Panc1 (cell line): ENCODE data around the gene FBXO10. TPM values are rescaled to one million over a fixed set of nuclear protein-coding genes. Genes with fewer than 3 reads are reported as not detected.
"Not testable (repeated sequence)": the region's sequence is repeated elsewhere in the genome, so short reads cannot be mapped to it uniquely, and the experiment has no call there.

Experiments used
- ATAC-seq: fragments of 200-7000 bp; cut with Tn5 transposase; 2 replicates; pipeline ENCODE4 v1.9.1; 2020; ENCODE audit warnings: mild to moderate bottlenecking, moderate library complexity
- BruUV-seq: library from RNA; stranded (reverse); fragments of 400-500 nt; replicated peaks from 2 replicates; lab custom pipeline; 2021; lab: Mats Ljungman, UMichigan
- CTCF ChIA-PET: fragments of 300-600 bp; sonication (Branson Sonifier 250); formaldehyde crosslinking; loops from one replicate; lab custom pipeline; 2022; ENCODE audit warnings: antibody characterized with exemption; lab: Charles Lee
- POLR2A ChIA-PET: fragments of 300-600 bp; sonication (Branson Sonifier 250); formaldehyde crosslinking; loops from one replicate; lab custom pipeline; 2022; ENCODE audit warnings: antibody characterized with exemption; lab: Charles Lee
- DNase-seq: peaks from one replicate; pipeline ENCODE4 v3.0.0-alpha.2; 2010; ENCODE audit warnings: low read depth, low spot score
- H3K27ac ChIP-seq: 2 replicates; pipeline ENCODE4 v1.5.1; 2011; ENCODE audit warnings: mild to moderate bottlenecking, low read length, inconsistent platforms
- H3K27me3 ChIP-seq: fragments of 200-500 bp; sonication (Bioruptor generic); 2 replicates; pipeline ENCODE4 v1.6.0; 2014; ENCODE audit warnings: low read length, inconsistent platforms; ENCODE audit not compliant: control insufficient read depth, insufficient read depth
- H3K36me3 ChIP-seq: fragments of 200-500 bp; sonication (Bioruptor generic); 2 replicates; pipeline ENCODE4 v1.5.1; 2014; ENCODE audit warnings: inconsistent platforms, mild to moderate bottlenecking, low read length, moderate library complexity; ENCODE audit not compliant: control insufficient read depth, insufficient read depth
- H3K4me1 ChIP-seq: 2 replicates; pipeline ENCODE4 v1.5.1; 2011; ENCODE audit warnings: inconsistent platforms, mild to moderate bottlenecking, low read length, moderate library complexity; ENCODE audit not compliant: control insufficient read depth, insufficient read depth
- H3K4me3 ChIP-seq, 2 experiments: 2 replicates each; pipeline ENCODE4 v1.5.1; 2011 to 2012; ENCODE audit warnings: low read depth in 2 of 2, low read length in 2 of 2, mild to moderate bottlenecking in 2 of 2, inconsistent platforms in 1 of 2, moderate library complexity in 1 of 2
- H3K9me3 ChIP-seq: fragments of 200-500 bp; sonication (Bioruptor generic); 2 replicates; pipeline ENCODE4 v1.5.1; 2014; ENCODE audit warnings: low read depth, mild to moderate bottlenecking, inconsistent platforms, low read length, moderate library complexity; ENCODE audit not compliant: control insufficient read depth, insufficient read depth
- POLR2AphosphoS5 ChIP-seq: IDR thresholded peaks from 2 replicates; pipeline ENCODE4 v1.6.1; 2012; ENCODE audit warnings: mild to moderate bottlenecking, low read depth, low read length, moderate library complexity
- SIN3A ChIP-seq: IDR thresholded peaks from 2 replicates; pipeline ENCODE4 v1.6.1; 2012; ENCODE audit warnings: low read depth, mild to moderate bottlenecking, low read length, moderate library complexity, borderline replicate concordance; ENCODE audit not compliant: insufficient read depth
- TCF7L2 ChIP-seq: IDR thresholded peaks from 2 replicates; pipeline ENCODE4 v1.6.1; 2011; ENCODE audit warnings: mild to moderate bottlenecking, low read depth, low read length, inconsistent platforms
- in situ Hi-C: cut with HindIII; loops from 2 replicates; pipeline ENCODE4 v1.10.0; 2016; ENCODE audit warnings: low sequenced_read_pairs, low pct_unique_long_range_greater_than_20kb
- intact Hi-C: fragments of 100-400 bp; cut with micrococcal nuclease; formaldehyde crosslinking; loops from one replicate; pipeline ENCODE4 v1.10.0; 2022; ENCODE audit not compliant: unreplicated experiment
- total RNA-seq: library from RNA; stranded (reverse); gene quantifications from one replicate; pipeline ENCODE4 v1.2.1, GENCODE V29; 2021; ENCODE audit not compliant: unreplicated experiment
- TF ChIP-seq, protein P1 (sequence below), 2 experiments: IDR thresholded peaks; 2 replicates each; pipeline ENCODE4 v1.6.1; 2011 to 2012; ENCODE audit warnings: low read depth in 2 of 2, control low read depth in 1 of 2, low read length in 1 of 2, mild to moderate bottlenecking in 1 of 2, moderate library complexity in 1 of 2; ENCODE audit not compliant: insufficient read depth in 1 of 2
- TF ChIP-seq, protein P2 (sequence below): fragments of 450-650 bp; IDR thresholded peaks from 2 replicates; pipeline ENCODE4 v1.5.1; 2017; ENCODE audit warnings: mild to moderate bottlenecking

The FBXO10 gene
- total RNA-seq, 1 experiment from 2014 or later: 39.8 TPM

DNA sequence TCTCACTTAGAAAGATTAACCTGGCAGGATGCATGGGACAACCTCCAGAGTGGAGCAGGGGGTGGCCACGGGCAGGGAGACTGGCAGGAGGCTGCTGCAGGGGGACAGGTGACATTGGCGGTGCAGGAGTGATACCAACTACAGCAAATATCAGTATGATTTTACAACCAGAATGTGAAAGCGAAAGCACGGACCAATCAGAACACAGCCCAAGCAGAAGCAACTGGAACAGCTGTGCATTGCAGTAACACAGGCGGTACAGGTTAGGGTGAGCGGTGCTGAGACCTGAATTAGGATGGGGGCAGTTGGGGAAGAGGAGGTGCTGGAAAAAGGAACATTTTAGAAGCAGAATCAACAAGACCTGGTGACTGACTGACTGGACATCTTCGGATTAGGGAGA is 61.2 kb downstream of the FBXO10 start:
- Histone ChIP-seq H3K4me1 (no peaks in the 10 kb centered on the region), H3K4me3 (no peak overlapping the region), H3K27ac (no peak overlapping the region), H3K27me3 (no peaks in the 10 kb centered on the region), H3K9me3 (no peaks in the 10 kb centered on the region), H3K36me3 (no peaks in the 10 kb centered on the region)
- DNase-seq (no peak), ATAC-seq (no peak)
- BruUV-seq: no TSS peak
- ChIA-PET CTCF (no interaction called here), POLR2A (interaction anchor here (0.5 kb wide), 1 partner anchor 54 kb away, joined by 4 read pairs; no protein-coding TSS in a partner anchor)
- intact Hi-C loops: no loop called here
- no peak for TF ChIP-seq TCF7L2
- TF ChIP-seq, protein P1, sequence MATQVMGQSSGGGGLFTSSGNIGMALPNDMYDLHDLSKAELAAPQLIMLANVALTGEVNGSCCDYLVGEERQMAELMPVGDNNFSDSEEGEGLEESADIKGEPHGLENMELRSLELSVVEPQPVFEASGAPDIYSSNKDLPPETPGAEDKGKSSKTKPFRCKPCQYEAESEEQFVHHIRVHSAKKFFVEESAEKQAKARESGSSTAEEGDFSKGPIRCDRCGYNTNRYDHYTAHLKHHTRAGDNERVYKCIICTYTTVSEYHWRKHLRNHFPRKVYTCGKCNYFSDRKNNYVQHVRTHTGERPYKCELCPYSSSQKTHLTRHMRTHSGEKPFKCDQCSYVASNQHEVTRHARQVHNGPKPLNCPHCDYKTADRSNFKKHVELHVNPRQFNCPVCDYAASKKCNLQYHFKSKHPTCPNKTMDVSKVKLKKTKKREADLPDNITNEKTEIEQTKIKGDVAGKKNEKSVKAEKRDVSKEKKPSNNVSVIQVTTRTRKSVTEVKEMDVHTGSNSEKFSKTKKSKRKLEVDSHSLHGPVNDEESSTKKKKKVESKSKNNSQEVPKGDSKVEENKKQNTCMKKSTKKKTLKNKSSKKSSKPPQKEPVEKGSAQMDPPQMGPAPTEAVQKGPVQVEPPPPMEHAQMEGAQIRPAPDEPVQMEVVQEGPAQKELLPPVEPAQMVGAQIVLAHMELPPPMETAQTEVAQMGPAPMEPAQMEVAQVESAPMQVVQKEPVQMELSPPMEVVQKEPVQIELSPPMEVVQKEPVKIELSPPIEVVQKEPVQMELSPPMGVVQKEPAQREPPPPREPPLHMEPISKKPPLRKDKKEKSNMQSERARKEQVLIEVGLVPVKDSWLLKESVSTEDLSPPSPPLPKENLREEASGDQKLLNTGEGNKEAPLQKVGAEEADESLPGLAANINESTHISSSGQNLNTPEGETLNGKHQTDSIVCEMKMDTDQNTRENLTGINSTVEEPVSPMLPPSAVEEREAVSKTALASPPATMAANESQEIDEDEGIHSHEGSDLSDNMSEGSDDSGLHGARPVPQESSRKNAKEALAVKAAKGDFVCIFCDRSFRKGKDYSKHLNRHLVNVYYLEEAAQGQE (IDR thresholded peaks at IDR 0.05; ENCODE audit: insufficient read depth in 1 of 2, low read depth in 2 of 2, low read length in 1 of 2): no peak
- in situ Hi-C loops: no loop called here

DNA sequence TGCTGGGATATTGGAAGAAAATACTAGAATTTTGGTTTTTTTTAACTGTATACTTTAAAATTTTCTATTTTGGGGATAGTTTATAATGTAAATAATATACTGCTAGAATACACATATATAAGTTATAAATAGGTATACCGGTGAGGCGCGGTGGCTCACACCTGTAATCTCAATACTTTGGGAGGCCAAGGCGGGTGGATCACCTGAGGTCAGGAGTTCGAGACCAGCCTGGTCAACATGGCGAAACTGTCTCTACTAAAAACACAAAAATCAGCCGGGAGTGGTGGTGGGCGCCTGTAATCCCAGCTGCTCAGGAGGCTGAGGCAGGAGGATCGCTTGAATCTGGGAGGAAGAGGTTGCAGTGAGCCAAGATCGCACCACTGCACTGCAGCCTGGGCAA is 61.8 kb downstream of the FBXO10 start:
- H3K27me3 ChIP-seq, H3K4me3 ChIP-seq, POLR2A ChIA-PET, H3K36me3 ChIP-seq, DNase-seq, H3K27ac ChIP-seq, H3K9me3 ChIP-seq, BruUV-seq, intact Hi-C loops, in situ Hi-C loops, H3K4me1 ChIP-seq, ATAC-seq: not testable (repeated sequence)
- CTCF ChIA-PET: interaction anchor here (0.6 kb wide), 1 partner anchor 66 kb away, joined by 3 read pairs; no protein-coding TSS in a partner anchor

DNA sequence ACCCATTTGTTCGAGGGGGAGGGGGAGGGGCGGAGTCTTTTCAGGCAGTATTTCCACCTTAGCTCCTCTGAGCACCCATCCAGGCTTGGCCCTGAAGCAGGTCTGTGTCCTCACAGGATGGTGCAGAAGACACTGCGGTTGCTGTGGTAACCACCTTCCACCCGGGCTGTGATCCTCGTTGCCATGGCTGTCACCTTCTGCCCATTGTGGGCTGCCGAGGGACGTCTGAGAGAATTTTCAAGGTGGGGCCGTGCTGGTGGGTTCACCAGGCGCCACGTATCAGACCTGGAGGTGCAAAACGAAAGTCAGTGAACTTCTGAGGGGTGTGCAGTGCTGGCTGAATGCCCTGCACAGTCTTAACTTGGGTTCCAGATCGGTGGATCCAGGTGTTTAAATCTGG is 63.7 kb downstream of the FBXO10 start:
- BruUV-seq: TSS peak; percentile 23

More for the DNA sequence above, 63.7 kb downstream of the FBXO10 start:
- Histone ChIP-seq H3K9me3 (no peaks in the 10 kb centered on the region), H3K36me3 (no peaks in the 10 kb centered on the region), H3K4me1 (no peaks in the 10 kb centered on the region), H3K4me3 (no peak overlapping the region), H3K27ac (no peak overlapping the region), H3K27me3 (no peaks in the 10 kb centered on the region)
- CTCF ChIA-PET: interaction anchor here (0.7 kb wide), 1 partner anchor 64 kb away, joined by 3 read pairs; no protein-coding TSS in a partner anchor
- POLR2A ChIA-PET: interaction anchor here (1.0 kb wide), 1 partner anchor 25 kb away, joined by 3 read pairs; no protein-coding TSS in a partner anchor
- no peak for ATAC-seq
- DNase-seq: no peak
- intact Hi-C loops: no loop called here
- in situ Hi-C loops: no loop called here
- TF ChIP-seq SIN3A: no peak
- TF ChIP-seq TCF7L2: no peak
- TF ChIP-seq, protein P2, sequence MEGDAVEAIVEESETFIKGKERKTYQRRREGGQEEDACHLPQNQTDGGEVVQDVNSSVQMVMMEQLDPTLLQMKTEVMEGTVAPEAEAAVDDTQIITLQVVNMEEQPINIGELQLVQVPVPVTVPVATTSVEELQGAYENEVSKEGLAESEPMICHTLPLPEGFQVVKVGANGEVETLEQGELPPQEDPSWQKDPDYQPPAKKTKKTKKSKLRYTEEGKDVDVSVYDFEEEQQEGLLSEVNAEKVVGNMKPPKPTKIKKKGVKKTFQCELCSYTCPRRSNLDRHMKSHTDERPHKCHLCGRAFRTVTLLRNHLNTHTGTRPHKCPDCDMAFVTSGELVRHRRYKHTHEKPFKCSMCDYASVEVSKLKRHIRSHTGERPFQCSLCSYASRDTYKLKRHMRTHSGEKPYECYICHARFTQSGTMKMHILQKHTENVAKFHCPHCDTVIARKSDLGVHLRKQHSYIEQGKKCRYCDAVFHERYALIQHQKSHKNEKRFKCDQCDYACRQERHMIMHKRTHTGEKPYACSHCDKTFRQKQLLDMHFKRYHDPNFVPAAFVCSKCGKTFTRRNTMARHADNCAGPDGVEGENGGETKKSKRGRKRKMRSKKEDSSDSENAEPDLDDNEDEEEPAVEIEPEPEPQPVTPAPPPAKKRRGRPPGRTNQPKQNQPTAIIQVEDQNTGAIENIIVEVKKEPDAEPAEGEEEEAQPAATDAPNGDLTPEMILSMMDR: no peak
- TF ChIP-seq POLR2AphosphoS5: no peak
- TF ChIP-seq, protein P1 (IDR thresholded peaks at IDR 0.05; ENCODE audit: insufficient read depth in 1 of 2, low read depth in 2 of 2, low read length in 1 of 2): no peak
